ENCODE data around the gene DYNC2I2.
"Not testable (repeated sequence)": the region's sequence is repeated elsewhere in the genome, so short reads cannot be mapped to it uniquely, and the experiment has no call there.

DYNC2I2 gene

GRCh38 chr9:128593039-128593438 lies 63.6 kb downstream of the DYNC2I2 start:
- TF ChIP-seq POLR2A (IDR thresholded peaks at IDR 0.05; ENCODE audit: low read length) (no peak), GATA1 (IDR thresholded peaks at IDR 0.05; ENCODE audit: low read depth, low read length) (no peak)
- no peak for DNase-seq

GRCh38 chr9:128588581-128589233 lies 67.9 kb downstream of the DYNC2I2 start:
- no peak for TF ChIP-seq POLR2A (IDR thresholded peaks at IDR 0.05; ENCODE audit: low read length)
- no peak for TF ChIP-seq GATA1 (IDR thresholded peaks at IDR 0.05; ENCODE audit: low read depth, low read length)
- no peak for DNase-seq

- no peak for TF ChIP-seq GATA1 (IDR thresholded peaks at IDR 0.05; ENCODE audit: low read depth, low read length)
- no peak for TF ChIP-seq POLR2A (IDR thresholded peaks at IDR 0.05; ENCODE audit: low read length)
- no peak for DNase-seq
These were observed 69.2 kb downstream of the DYNC2I2 start for GRCh38 chr9:128587453-128587852.

- not testable (repeated sequence) for DNase-seq
These were observed 69.7 kb downstream of the DYNC2I2 start for GRCh38 chr9:128586934-128587333.

GRCh38 chr9:128585155-128585554 lies 71.5 kb downstream of the DYNC2I2 start:
- not testable (repeated sequence) for DNase-seq
